ENCODE measurements around the gene BRAP. TPM values are rescaled to one million over a fixed set of nuclear protein-coding genes. Genes with fewer than 3 reads are reported as not detected.
"Not testable (repeated sequence)": the region's sequence is repeated elsewhere in the genome, so short reads cannot be mapped to it uniquely, and the experiment has no call there.

BRAP gene
- total RNA-seq, 1 experiment from 2014 or later: 25.0 TPM

- H3K36me3 Mint-ChIP-seq (ENCODE audit: insufficient read depth in 1 of 3, low read depth in 3 of 3): peaks cover 0 to 6% (median 0%) of the 10 kb centered on the region in 3 experiments; a peak in 2 of 7 replicates
- WGBS (ENCODE audit: extremely low coverage, insufficient read length, low lambda C conversion rate): no CpG with 5 or more reads among the region's 7 CpGs
- H3K27me3 Mint-ChIP-seq (ENCODE audit: low read depth): no peaks in the 10 kb centered on the region
- Histone ChIP-seq H3K9ac (ENCODE audit: extremely low read depth, insufficient read length, low read length) (no peak overlapping the region), H2BK5ac (ENCODE audit: insufficient read length, low read length) (no peak overlapping the region), H2BK12ac (ENCODE audit: insufficient read length, low read depth, low read length) (no peak overlapping the region), H3T11ph (ENCODE audit: low read length) (no peak overlapping the region), H2AFZ (ENCODE audit: low read length) (no peak overlapping the region), H4K5ac (ENCODE audit: insufficient read length, low read depth, low read length) (no peak overlapping the region), H2BK120ac (ENCODE audit: low read depth, low read length, poor library complexity, severe bottlenecking) (no peak overlapping the region), H3K23me2 (ENCODE audit: insufficient read length, low read depth, low read length, poor library complexity, severe bottlenecking) (no peaks in the 10 kb centered on the region), H3K27me3 (ENCODE audit: insufficient read depth, low read length) (no peaks in the 10 kb centered on the region), H3K4me1 (ENCODE audit: insufficient read depth, low read length) (no peaks in the 10 kb centered on the region), H3K9me3 (ENCODE audit: control insufficient read depth, low read depth, low read length) (no peaks in the 10 kb centered on the region), H3K56ac (ENCODE audit: insufficient read length, low read depth, low read length) (no peak overlapping the region), H3K23ac (ENCODE audit: insufficient read length, low read depth, low read length) (no peak overlapping the region), H3K79me2 (ENCODE audit: insufficient read depth, low read length) (no peaks in the 10 kb centered on the region), H3K4me2 (ENCODE audit: insufficient read depth, insufficient read length, low read length) (no peak overlapping the region), H3K18ac (ENCODE audit: insufficient read length, low read depth, low read length) (no peak overlapping the region), H3K4ac (ENCODE audit: low read depth, low read length) (no peak overlapping the region), H3K14ac (ENCODE audit: insufficient read depth, low read length) (no peak overlapping the region), H4K91ac (ENCODE audit: insufficient read length, low read depth, low read length) (no peak overlapping the region), H3K27ac (ENCODE audit: insufficient read length, low read depth, low read length) (no peak overlapping the region), H2BK20ac (ENCODE audit: low read depth, low read length, poor library complexity, severe bottlenecking) (no peak overlapping the region), H2BK15ac (ENCODE audit: low read depth, low read length) (no peak overlapping the region), H3K79me1 (ENCODE audit: insufficient read depth, low read depth, low read length, poor library complexity, severe bottlenecking) (no peaks in the 10 kb centered on the region), H4K8ac (replicated peaks; ENCODE audit: insufficient read length, low read depth, low read length) (no peak overlapping the region), H2AK5ac (ENCODE audit: insufficient read length, low read length) (no peak overlapping the region), H4K20me1 (ENCODE audit: control insufficient read depth, insufficient read depth, insufficient read length) (no peaks in the 10 kb centered on the region)
- H3K27ac Mint-ChIP-seq: no peak overlapping the region
- no peak for DNase-seq
- no peak for TF ChIP-seq CTCF (conservative IDR thresholded peaks at IDR 0.05)
- no peak overlapping the region for H3K4me3 Mint-ChIP-seq
- no peaks in the 10 kb centered on the region for H3K4me1 Mint-ChIP-seq
- peaks cover 5 to 8% of the 10 kb centered on the region in 2 experiments; a peak in 4 of 5 replicates for H3K9me3 Mint-ChIP-seq
These were observed 79.6 kb downstream of the BRAP start for GRCh38 chr12:111605911-111606766.

GRCh38 chr12:111602857-111603256 lies 82.9 kb downstream of the BRAP start:
- no CpG with 5 or more reads among the region's 11 CpGs for WGBS (ENCODE audit: extremely low coverage, insufficient read length, low lambda C conversion rate)
- H3K79me1 ChIP-seq (ENCODE audit: insufficient read depth, low read depth, low read length, poor library complexity, severe bottlenecking); H3K4me1 Mint-ChIP-seq; H3K79me2 ChIP-seq (ENCODE audit: insufficient read depth, low read length); H2BK12ac ChIP-seq (ENCODE audit: insufficient read length, low read depth, low read length); H3K4me1 ChIP-seq (ENCODE audit: insufficient read depth, low read length); H3K9ac ChIP-seq (ENCODE audit: extremely low read depth, insufficient read length, low read length); H3K27ac ChIP-seq (ENCODE audit: insufficient read length, low read depth, low read length); H3K4ac ChIP-seq (ENCODE audit: low read depth, low read length); H3K27me3 Mint-ChIP-seq (ENCODE audit: low read depth); H3K4me3 Mint-ChIP-seq; H4K20me1 ChIP-seq (ENCODE audit: control insufficient read depth, insufficient read depth, insufficient read length); H3K9me3 Mint-ChIP-seq; H3K9me3 ChIP-seq (ENCODE audit: control insufficient read depth, low read depth, low read length); H2BK20ac ChIP-seq (ENCODE audit: low read depth, low read length, poor library complexity, severe bottlenecking); H2BK15ac ChIP-seq (ENCODE audit: low read depth, low read length); H3K56ac ChIP-seq (ENCODE audit: insufficient read length, low read depth, low read length); H2BK120ac ChIP-seq (ENCODE audit: low read depth, low read length, poor library complexity, severe bottlenecking); H2AK5ac ChIP-seq (ENCODE audit: insufficient read length, low read length); H3K18ac ChIP-seq (ENCODE audit: insufficient read length, low read depth, low read length); DNase-seq; H4K91ac ChIP-seq (ENCODE audit: insufficient read length, low read depth, low read length); H3K23ac ChIP-seq (ENCODE audit: insufficient read length, low read depth, low read length); H3K4me2 ChIP-seq (ENCODE audit: insufficient read depth, insufficient read length, low read length); H3K27me3 ChIP-seq (ENCODE audit: insufficient read depth, low read length); H3T11ph ChIP-seq (ENCODE audit: low read length); H2AFZ ChIP-seq (ENCODE audit: low read length); H4K8ac ChIP-seq (replicated peaks; ENCODE audit: insufficient read length, low read depth, low read length); H3K27ac Mint-ChIP-seq; H2BK5ac ChIP-seq (ENCODE audit: insufficient read length, low read length); H4K5ac ChIP-seq (ENCODE audit: insufficient read length, low read depth, low read length); H3K14ac ChIP-seq (ENCODE audit: insufficient read depth, low read length): not testable (repeated sequence)
- peaks cover 12% of the 10 kb centered on the region for H3K23me2 ChIP-seq (ENCODE audit: insufficient read length, low read depth, low read length, poor library complexity, severe bottlenecking)
- H3K36me3 Mint-ChIP-seq (ENCODE audit: insufficient read depth in 1 of 3, low read depth in 3 of 3): peaks cover 0 to 11% (median 0%) of the 10 kb centered on the region in 3 experiments; a peak in 2 of 7 replicates
